Spleen (tissue), 11 donors: ENCODE results near the gene EVA1A. TPM values are rescaled to one million over a fixed set of nuclear protein-coding genes. Genes with fewer than 3 reads are reported as not detected.

ENCODE experiments used
- DNase-seq: peaks from one replicate; pipeline ENCODE4 v3.0.0-alpha.2; 2020
- H3K27ac ChIP-seq, 8 donors: fragments of 200-600 bp; sonication (generic) in 7 of 8; 1 replicate in 4 of 8; 2 replicates in 4 of 8; pipeline versions ENCODE4 v1.5.0 to v1.8.0; 2016 to 2021; ENCODE audit warnings: inconsistent platforms in 4 of 8, mild to moderate bottlenecking in 4 of 8, moderate library complexity in 1 of 8
- H3K27me3 ChIP-seq, 7 donors: fragments of 200-600 bp; sonication (generic) in 6 of 7; replicated peaks in 1 of 7; 1 replicate in 4 of 7; 2 replicates in 3 of 7; pipeline versions ENCODE4 v1.5.0 to v1.8.0; 2016 to 2021; ENCODE audit warnings: inconsistent platforms in 3 of 7, mild to moderate bottlenecking in 1 of 7
- H3K36me3 ChIP-seq, 6 donors: fragments of 200-600 bp; sonication (generic) in 5 of 6; 1 replicate in 4 of 6; 2 replicates in 2 of 6; pipeline versions ENCODE4 v1.5.0 to v1.8.0; 2016 to 2021; ENCODE audit warnings: inconsistent platforms in 2 of 6
- H3K4me1 ChIP-seq, 6 donors: fragments of 200-600 bp; sonication (generic) in 5 of 6; 1 replicate in 3 of 6; 2 replicates in 3 of 6; pipeline versions ENCODE4 v1.5.0 to v1.8.0; 2016 to 2021; ENCODE audit warnings: inconsistent platforms in 3 of 6
- H3K4me3 ChIP-seq, 8 donors: fragments of 200-600 bp; sonication (generic) in 7 of 8; 1 replicate in 4 of 8; 2 replicates in 4 of 8; pipeline versions ENCODE4 v1.5.0 to v1.8.0; 2016 to 2021; ENCODE audit warnings: inconsistent platforms in 4 of 8, mild to moderate bottlenecking in 4 of 8, moderate library complexity in 2 of 8
- H3K9me3 ChIP-seq, 8 donors: fragments of 200-600 bp; sonication (generic) in 7 of 8; 1 replicate in 4 of 8; 2 replicates in 4 of 8; pipeline versions ENCODE4 v1.5.0 to v1.8.0; 2016 to 2021; ENCODE audit warnings: inconsistent platforms in 4 of 8
- CTCF ChIP-seq, 11 experiments: fragments of 200-600 bp in 7 of 11; fragments of 450-650 bp in 4 of 11; sonication (generic) in 4 of 11; IDR thresholded peaks in 8 of 11; conservative IDR thresholded peaks in 3 of 11; 1 replicate in 7 of 11; 2 replicates in 4 of 11; pipeline versions ENCODE4 v1.4.0 to v1.8.0; 2016 to 2021; ENCODE audit warnings: antibody characterized with exemption in 11 of 11, inconsistent platforms in 4 of 11, mild to moderate bottlenecking in 1 of 11
- POLR2A ChIP-seq, 3 donors: fragments of 450-650 bp; IDR thresholded peaks; one replicate each; pipeline ENCODE4 v1.5.1; 2017; ENCODE audit warnings: antibody characterized with exemption in 3 of 3, mild to moderate bottlenecking in 1 of 3
- POLR2AphosphoS5 ChIP-seq, 3 donors: sonication (generic); formaldehyde crosslinking; IDR thresholded peaks; one replicate each; pipeline ENCODE4 v1.5.1; 2017; ENCODE audit warnings: antibody characterized with exemption in 3 of 3
- WGBS, 5 donors: extraction: QIAGEN DNeasy Blood & Tissue Kit in 3 of 5; methylation state at CpG; one replicate each; pipeline versions ENCODE4 v1.1.5 to v1.1.7; 2013 to 2018; 5-methylcytosine and 5-hydroxymethylcytosine counted together
- intact Hi-C: fragments of 100-400 bp; cut with DNase I; formaldehyde crosslinking; loops from one replicate; pipeline ENCODE4 v1.15.0; 2023; ENCODE audit warnings: low total_unique reads
- polyA plus RNA-seq, 3 donors: library from polyadenylated mRNA; stranded (reverse); fragments of 200-250 nt; gene quantifications; one replicate each; pipeline ENCODE4 v1.2.1, GENCODE V29; 2013
- total RNA-seq, 7 donors: library from RNA; depleted of rRNA in 3 of 7; stranded (reverse); fragments of >200 nt in 3 of 7; fragmentation: NEBNext Ultra II Directional in 4 of 7; extraction: Animal tissue kit (Norgen Biotek cat#: 25700) in 4 of 7; gene quantifications; one replicate each; pipeline versions ENCODE4 v1.1.0 to v1.2.1, GENCODE V29; 2016 to 2021
- donor health status: healthy with polysubstance abuse.
- donor health status: DM: no; HTN: no; CAD: no; lungs with moderate emphysema.
- donor health status: DM: no; HTN: no; CAD: no.
- donor health status: Bipolar disorder and iron deficiency.
- donor health status: healthy.
- donor health status: DM: no; HTN: no; CAD: no.
- donor health status: DM: yes; HTN: yes; CAD: no.

Gene EVA1A
- total and polyA plus RNA-seq, 10 donors, result 6.2 to 30.3 (median 14.4) TPM

- no peak overlapping the region for H3K27ac ChIP-seq
- no peaks in the 10 kb centered on the region for H3K27me3 ChIP-seq
- intact Hi-C loops, result no loop called here
- H3K36me3 ChIP-seq, result no peaks in the 10 kb centered on the region
- peaks cover 0 to 39% (median 21%) of the 10 kb centered on the region in 8 donors for H3K9me3 ChIP-seq
- DNase-seq, result no peak
- H3K4me3 ChIP-seq, result no peak overlapping the region
- H3K4me1 ChIP-seq, result no peaks in the 10 kb centered on the region
- TF ChIP-seq POLR2AphosphoS5 (IDR thresholded peaks at IDR 0.05) (no peak), CTCF (IDR thresholded peaks at IDR 0.05 in 8 of 11, conservative IDR thresholded peaks at IDR 0.05 in 3 of 11) (no peak), POLR2A (IDR thresholded peaks at IDR 0.05) (no peak)
These were observed 48.1 kb downstream of the EVA1A start for GRCh38 chr2:75512455-75513212.

- 40 to 56% (median 50%) methylated on average over 1 of the region's 1 CpG for WGBS, 5 donors
- intact Hi-C loops, result no loop called here
- H3K27ac ChIP-seq, result no peak overlapping the region
These were observed 54.5 kb downstream of the EVA1A start for GRCh38 chr2:75506101-75506697.

GRCh38 chr2:75505012-75505411, 55.7 kb downstream of the EVA1A start:
- H3K27ac ChIP-seq, result no peak overlapping the region
- WGBS, 5 donors, result 68 to 84% (median 81%) methylated on average over 5 of the region's 5 CpGs

More at GRCh38 chr2:75506101-75506697, 54.5 kb downstream of the EVA1A start:
- TF ChIP-seq CTCF (IDR thresholded peaks at IDR 0.05 in 8 of 11, conservative IDR thresholded peaks at IDR 0.05 in 3 of 11), result no peak
- TF ChIP-seq POLR2AphosphoS5 (IDR thresholded peaks at IDR 0.05), result no peak
- no peak for TF ChIP-seq POLR2A (IDR thresholded peaks at IDR 0.05)
- Histone ChIP-seq H3K9me3 (peaks cover 0 to 18% (median 9%) of the 10 kb centered on the region in 8 donors), H3K27me3 (no peaks in the 10 kb centered on the region), H3K36me3 (no peaks in the 10 kb centered on the region), H3K4me3 (no peak overlapping the region), H3K4me1 (no peaks in the 10 kb centered on the region)
- no peak for DNase-seq

GRCh38 chr2:75503048-75503607, 57.6 kb downstream of the EVA1A start:
- no peaks in the 10 kb centered on the region for H3K36me3 ChIP-seq
- no peak for TF ChIP-seq CTCF (IDR thresholded peaks at IDR 0.05 in 8 of 11, conservative IDR thresholded peaks at IDR 0.05 in 3 of 11)
- WGBS, 5 donors, result 37 to 43% (median 38%) methylated on average over 2 of the region's 2 CpGs
- H3K9me3 ChIP-seq, result peaks cover 0 to 8% (median 0%) of the 10 kb centered on the region in 8 donors
- H3K4me3 ChIP-seq, result no peak overlapping the region
- DNase-seq, result no peak
- H3K27me3 ChIP-seq, result no peaks in the 10 kb centered on the region
- peak overlapping the region in 2 of 8 donors; percentile 11 to 30 for H3K27ac ChIP-seq
- intact Hi-C loops, result no loop called here
- H3K4me1 ChIP-seq, result no peaks in the 10 kb centered on the region

More at GRCh38 chr2:75505012-75505411, 55.7 kb downstream of the EVA1A start:
- DNase-seq, result no peak
- intact Hi-C loops, result no loop called here
- Histone ChIP-seq H3K36me3 (no peaks in the 10 kb centered on the region), H3K4me3 (no peak overlapping the region), H3K4me1 (no peaks in the 10 kb centered on the region), H3K27me3 (no peaks in the 10 kb centered on the region), H3K9me3 (peaks cover 0 to 18% (median 9%) of the 10 kb centered on the region in 8 donors)
- TF ChIP-seq POLR2AphosphoS5 (IDR thresholded peaks at IDR 0.05), result no peak
